PC-9 (cell line): ENCODE measurements around the gene SENP3. TPM values are rescaled to one million over a fixed set of nuclear protein-coding genes. Genes with fewer than 3 reads are reported as not detected.

ENCODE experiments used
- BruUV-seq: library from RNA; stranded (reverse); fragments of 400-500 nt; replicated peaks from 2 replicates; lab custom pipeline; 2021; lab: Mats Ljungman, UMichigan
- CTCF ChIA-PET: fragments of 300-600 bp; sonication (Branson Sonifier 250); formaldehyde crosslinking; loops from one replicate; lab custom pipeline; 2022; ENCODE audit warnings: antibody characterized with exemption; lab: Charles Lee
- POLR2A ChIA-PET: fragments of 300-600 bp; sonication (Branson Sonifier 250); formaldehyde crosslinking; loops from one replicate; lab custom pipeline; 2022; ENCODE audit warnings: antibody characterized with exemption; ENCODE audit not compliant: unreplicated experiment; lab: Charles Lee
- DNase-seq, 2 experiments: peaks; one replicate each; pipeline versions ENCODE4 v3.0.0 to v3.0.0-alpha.2; 2015 to 2022; ENCODE audit warnings: mixed read lengths in 1 of 2
- H2AFZ ChIP-seq: fragments of 200-600 bp; sonication (generic); 2 replicates; pipeline ENCODE4 v1.8.1; 2017; ENCODE audit warnings: antibody characterized with exemption
- H3F3A ChIP-seq: fragments of 200-600 bp; sonication (generic); 2 replicates; pipeline ENCODE4 v1.8.1; 2017; ENCODE audit warnings: antibody characterized with exemption, mild to moderate bottlenecking, low read depth; ENCODE audit not compliant: insufficient read depth
- H3K27ac ChIP-seq: fragments of 200-600 bp; sonication (generic); 2 replicates; pipeline ENCODE4 v1.6.1; 2016; ENCODE audit warnings: mixed run types
- H3K27me3 ChIP-seq: fragments of 200-600 bp; sonication (generic); 2 replicates; pipeline ENCODE4 v1.6.1; 2016; ENCODE audit warnings: low read depth, mixed run types; ENCODE audit not compliant: insufficient read depth
- H3K36me3 ChIP-seq: fragments of 200-600 bp; sonication (generic); 2 replicates; pipeline ENCODE4 v1.6.1; 2016; ENCODE audit warnings: low read depth, mixed run types
- H3K4me1 ChIP-seq: fragments of 200-600 bp; sonication (generic); replicated peaks from 2 replicates; pipeline ENCODE4 v1.6.1; 2016; ENCODE audit warnings: mixed run types; ENCODE audit not compliant: insufficient read depth
- H3K4me2 ChIP-seq: fragments of 200-600 bp; sonication (generic); 2 replicates; pipeline ENCODE4 v1.6.1; 2017; ENCODE audit warnings: mixed run types
- H3K4me3 ChIP-seq: fragments of 200-600 bp; sonication (generic); 2 replicates; pipeline ENCODE4 v1.6.1; 2016; ENCODE audit warnings: mixed run types
- H3K79me2 ChIP-seq: fragments of 200-600 bp; sonication (generic); 2 replicates; pipeline ENCODE4 v1.6.1; 2017; ENCODE audit warnings: low read depth, mixed run types
- H3K9me2 ChIP-seq: fragments of 200-600 bp; sonication (generic); 2 replicates; pipeline ENCODE4 v1.8.1; 2017; ENCODE audit warnings: mild to moderate bottlenecking; ENCODE audit not compliant: insufficient read depth
- H3K9me3 ChIP-seq: fragments of 200-600 bp; sonication (generic); 2 replicates; pipeline ENCODE4 v1.8.1; 2016; ENCODE audit warnings: low read depth; ENCODE audit not compliant: insufficient read depth
- H4K20me1 ChIP-seq: fragments of 200-600 bp; sonication (generic); 2 replicates; pipeline ENCODE4 v1.8.1; 2017; ENCODE audit not compliant: insufficient read depth
- CTCF ChIP-seq: fragments of 200-600 bp; sonication (generic); conservative IDR thresholded peaks from 2 replicates; pipeline ENCODE4 v1.6.1; 2017; ENCODE audit warnings: mixed run types, antibody characterized with exemption, mild to moderate bottlenecking, moderate library complexity
- EZH2 ChIP-seq: fragments of 200-600 bp; sonication (generic); IDR thresholded peaks from 2 replicates; pipeline ENCODE4 v1.8.0; 2017; ENCODE audit warnings: antibody characterized with exemption, low read depth
- intact Hi-C: fragments of 100-400 bp; cut with micrococcal nuclease; formaldehyde crosslinking; loops from one replicate; pipeline ENCODE4 v1.10.0; 2022; ENCODE audit not compliant: unreplicated experiment
- total RNA-seq: library from RNA; stranded (reverse); gene quantifications from 2 replicates; pipeline ENCODE4 v1.2.3, GENCODE V29; 2021

The SENP3 gene
- total RNA-seq, 1 experiment from 2014 or later, result 72.4 TPM

- no peaks in the 10 kb centered on the region for H3K9me2 ChIP-seq
- peak within 1 kb of the TSS; percentile 88 for H3K27ac ChIP-seq
- peaks cover 60% of the 10 kb centered on the region for H3K4me1 ChIP-seq
- CTCF ChIA-PET, result interaction anchor here (0.5 to 1.5 kb wide), 3 partner anchors 10 to 298 kb away, joined by 3 to 7 read pairs (median 4); partner anchors contain the start of genes SLC2A4, SOX15 and TP53
- no peaks in the 10 kb centered on the region for H3K9me3 ChIP-seq
- intact Hi-C loops, result no loop called here
- BruUV-seq, result no TSS peak
- H3F3A ChIP-seq, result peaks cover 57% of the 10 kb centered on the region
- POLR2A ChIA-PET, result interaction anchor here (0.6 to 1.2 kb wide), 6 partner anchors 10 to 199 kb away, joined by 3 to 8 read pairs (median 4); partner anchors contain the start of genes CHRNB1 and TP53
- peak within 1 kb of the TSS; percentile 38; the same call in 1 of the 2 replicates for H3K4me3 ChIP-seq
- H3K27me3 ChIP-seq, result no peaks in the 10 kb centered on the region
- H4K20me1 ChIP-seq, result peaks cover 48% of the 10 kb centered on the region
- H3K36me3 ChIP-seq, result peaks cover 31% of the 10 kb centered on the region
- peak within 1 kb of the TSS; percentile 72 for H3K4me2 ChIP-seq
- peak; percentile 84 to 95 for DNase-seq
- no peak within 1 kb of the TSS for H2AFZ ChIP-seq
- TF ChIP-seq CTCF (no peak), EZH2 (no peak)
- H3K79me2 ChIP-seq, result peaks cover 43% of the 10 kb centered on the region
Measured at GRCh38 chr17:7579001-7579833, 17.5 kb downstream of the SENP3 start, which contains the start of gene CD68. CD68 (plus strand) TSS chr17:7579638; CDS start chr17:7579678, 40 bp downstream.

DNA sequence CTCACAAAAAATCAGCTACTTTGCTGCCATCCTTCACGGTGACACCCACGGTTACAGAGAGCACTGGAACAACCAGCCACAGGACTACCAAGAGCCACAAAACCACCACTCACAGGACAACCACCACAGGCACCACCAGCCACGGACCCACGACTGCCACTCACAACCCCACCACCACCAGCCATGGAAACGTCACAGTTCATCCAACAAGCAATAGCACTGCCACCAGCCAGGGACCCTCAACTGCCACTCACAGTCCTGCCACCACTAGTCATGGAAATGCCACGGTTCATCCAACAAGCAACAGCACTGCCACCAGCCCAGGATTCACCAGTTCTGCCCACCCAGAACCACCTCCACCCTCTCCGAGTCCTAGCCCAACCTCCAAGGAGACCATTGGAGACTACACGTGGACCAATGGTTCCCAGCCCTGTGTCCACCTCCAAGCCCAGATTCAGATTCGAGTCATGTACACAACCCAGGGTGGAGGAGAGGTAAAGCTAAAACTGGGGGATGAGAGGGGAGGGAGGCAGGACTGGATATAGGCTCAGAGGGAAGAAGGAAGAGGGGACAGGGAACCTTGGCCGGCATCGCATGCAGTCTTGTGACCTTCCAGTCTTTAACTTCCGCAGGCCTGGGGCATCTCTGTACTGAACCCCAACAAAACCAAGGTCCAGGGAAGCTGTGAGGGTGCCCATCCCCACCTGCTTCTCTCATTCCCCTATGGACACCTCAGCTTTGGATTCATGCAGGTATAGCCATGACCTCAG lies 18.3 kb downstream of the SENP3 start:
- H3K4me1 ChIP-seq, result peaks cover 52% of the 10 kb centered on the region
- peak overlapping the region; percentile 88 for H3K27ac ChIP-seq
- no peak overlapping the region for H2AFZ ChIP-seq
- intact Hi-C loops, result loop anchor here (10.0 kb wide), 3 partner anchors 275 to 535 kb away; partner anchors contain the start of genes CHD3, CYB5D1, NAA38 and SLC16A11
- peaks cover 24% of the 10 kb centered on the region for H3K36me3 ChIP-seq
- peak overlapping the region; percentile 72 for H3K4me2 ChIP-seq
- no peaks in the 10 kb centered on the region for H3K9me2 ChIP-seq
- H3K4me3 ChIP-seq, result peak overlapping the region; percentile 38; the same call in 1 of the 2 replicates
- H3K79me2 ChIP-seq, result peaks cover 37% of the 10 kb centered on the region
- peaks cover 49% of the 10 kb centered on the region for H3F3A ChIP-seq
- POLR2A ChIA-PET, result interaction anchor here (0.6 to 1.2 kb wide), 6 partner anchors 9 to 200 kb away, joined by 3 to 8 read pairs (median 4); partner anchors contain the start of genes CHRNB1 and TP53
- TF ChIP-seq CTCF, result no peak
- no peak for TF ChIP-seq EZH2
- H4K20me1 ChIP-seq, result peaks cover 40% of the 10 kb centered on the region
- DNase-seq, result no peak
- CTCF ChIA-PET, result interaction anchor here (0.5 to 1.1 kb wide), 3 partner anchors 25 to 298 kb away, joined by 3 to 4 read pairs (median 3); partner anchors contain the start of genes SLC2A4 and TP53
- H3K9me3 ChIP-seq, result no peaks in the 10 kb centered on the region
- BruUV-seq, result no TSS peak
- no peaks in the 10 kb centered on the region for H3K27me3 ChIP-seq
